Upper lobe of left lung (tissue), 6 donors: Measurements from ENCODE around the gene HMGB3. TPM values are rescaled to one million over a fixed set of nuclear protein-coding genes. Genes with fewer than 3 reads are reported as not detected.
"Not testable (repeated sequence)": the region's sequence is repeated elsewhere in the genome, so short reads cannot be mapped to it uniquely, and the experiment has no call there.

Source experiments
- ATAC-seq, 2 donors: fragments of 200-7000 bp; cut with Tn5 transposase; one replicate each; pipeline ENCODE4 v1.9.1; 2022; ENCODE audit warnings: mild to moderate bottlenecking in 2 of 2, moderate library complexity in 2 of 2; ENCODE audit not compliant: low FRiP score in 2 of 2
- DNase-seq, 2 donors: peaks; one replicate each; pipeline ENCODE4 v3.0.0-alpha.2; 2019 to 2020
- H3K27ac ChIP-seq, 4 donors: fragments of 200-600 bp; sonication (generic); one replicate each; pipeline ENCODE4 v1.5.1; 2016 to 2019
- H3K27me3 ChIP-seq, 4 donors: fragments of 200-600 bp; sonication (generic); one replicate each; pipeline ENCODE4 v1.5.1; 2017 to 2019
- H3K36me3 ChIP-seq, 4 donors: fragments of 200-600 bp; sonication (generic); one replicate each; pipeline ENCODE4 v1.5.1; 2016 to 2019
- H3K4me1 ChIP-seq, 4 donors: fragments of 200-600 bp; sonication (generic); one replicate each; pipeline ENCODE4 v1.5.1; 2018 to 2019
- H3K4me3 ChIP-seq, 4 donors: fragments of 200-600 bp; sonication (generic); one replicate each; pipeline ENCODE4 v1.5.1; 2017 to 2019; ENCODE audit warnings: mild to moderate bottlenecking in 2 of 4, moderate library complexity in 1 of 4
- H3K9me3 ChIP-seq, 4 donors: fragments of 200-600 bp; sonication (generic); one replicate each; pipeline ENCODE4 v1.5.1; 2018 to 2019
- CTCF ChIP-seq, 6 experiments: fragments of 450-650 bp in 4 of 6; fragments of 200-600 bp in 2 of 6; sonication (generic) in 2 of 6; IDR thresholded peaks; one replicate each; pipeline ENCODE4 v1.5.1; 2016 to 2019; ENCODE audit warnings: antibody characterized with exemption in 6 of 6
- EP300 ChIP-seq, 4 donors: sonication (generic); formaldehyde crosslinking; IDR thresholded peaks; one replicate each; pipeline ENCODE4 v1.5.1; 2017; ENCODE audit warnings: antibody characterized with exemption in 4 of 4, control low read depth in 2 of 4
- POLR2A ChIP-seq, 4 donors: fragments of 450-650 bp; IDR thresholded peaks; one replicate each; pipeline ENCODE4 v1.5.1; 2016 to 2017; ENCODE audit warnings: antibody characterized with exemption in 4 of 4, mild to moderate bottlenecking in 2 of 4
- POLR2AphosphoS5 ChIP-seq, 2 donors: sonication (generic); formaldehyde crosslinking; IDR thresholded peaks; one replicate each; pipeline ENCODE4 v1.5.1; 2017; ENCODE audit warnings: antibody characterized with exemption in 2 of 2
- WGBS, 2 donors: methylation state at CpG; one replicate each; pipeline ENCODE4 v1.1.5; 2017 to 2018; 5-methylcytosine and 5-hydroxymethylcytosine counted together
- total RNA-seq, 6 donors: library from RNA; depleted of rRNA in 4 of 6; stranded (reverse); fragments of >200 nt in 4 of 6; gene quantifications; one replicate each; pipeline versions ENCODE4 v1.1.0 to v1.2.1, GENCODE V29; 2016 to 2021
- donor health status: DM: no; HTN: no; CAD: no; lungs with moderate emphysema.
- donor health status: DM: no; HTN: yes; CAD: no; lungs with severe emphysema.

Gene HMGB3
- total RNA-seq, 6 donors from 2014 or later = 8.1 to 21.5 (median 18.5) TPM

- DNase-seq (no peak), ATAC-seq (peak in 1 of 2 donors; percentile 31)
- WGBS, 2 donors = 31 to 62% methylated on average over 16 to 20 of the region's 20 CpGs
- no peak for TF ChIP-seq POLR2AphosphoS5 (IDR thresholded peaks at IDR 0.05)
- no peak for TF ChIP-seq POLR2A (IDR thresholded peaks at IDR 0.05)
- TF ChIP-seq EP300 (IDR thresholded peaks at IDR 0.05) = no peak
- TF ChIP-seq CTCF (IDR thresholded peaks at IDR 0.05) = no peak
- peak overlapping the region in 3 of 4 donors; percentile 58 to 67 (median 60) for H3K4me3 ChIP-seq
- no peaks in the 10 kb centered on the region for H3K36me3 ChIP-seq
- no peaks in the 10 kb centered on the region for H3K9me3 ChIP-seq
- peaks cover 0 to 7% (median 0%) of the 10 kb centered on the region in 4 donors for H3K4me1 ChIP-seq
- H3K27me3 ChIP-seq = no peaks in the 10 kb centered on the region
- no peak overlapping the region for H3K27ac ChIP-seq
Observed at GRCh38 chrX:150982235-150982787, 824 bp upstream of the HMGB3 start.

GRCh38 chrX:150983521-150984168 lies 510 bp downstream of the HMGB3 start:
- no peak for TF ChIP-seq POLR2A (IDR thresholded peaks at IDR 0.05)
- no peak for TF ChIP-seq EP300 (IDR thresholded peaks at IDR 0.05)
- peak in 1 of 6 experiments; percentile 4 for TF ChIP-seq CTCF (IDR thresholded peaks at IDR 0.05)
- Histone ChIP-seq H3K9me3 (no peaks in the 10 kb centered on the region), H3K27me3 (no peaks in the 10 kb centered on the region), H3K4me1 (peaks cover 0 to 7% (median 0%) of the 10 kb centered on the region in 4 donors), H3K36me3 (no peaks in the 10 kb centered on the region), H3K4me3 (peak overlapping the region in 3 of 4 donors; percentile 58 to 67 (median 60)), H3K27ac (peak overlapping the region in 3 of 4 donors; percentile 46 to 73 (median 62))
- 33% methylated on average over 32 of the region's 96 CpGs; no CpG with 5 or more reads in 1 of the 2 donors for WGBS, 2 donors
- DNase-seq = peak in 1 of 2 donors; percentile 77
- ATAC-seq = no peak

- TF ChIP-seq POLR2AphosphoS5 (IDR thresholded peaks at IDR 0.05) = no peak
- no peak for TF ChIP-seq CTCF (IDR thresholded peaks at IDR 0.05)
- H3K36me3 ChIP-seq = no peaks in the 10 kb centered on the region
- DNase-seq (peak in 1 of 2 donors; percentile 86), ATAC-seq (no peak)
- H3K4me1 ChIP-seq = peaks cover 0 to 7% (median 0%) of the 10 kb centered on the region in 4 donors
- H3K27me3 ChIP-seq = no peaks in the 10 kb centered on the region
- H3K27ac ChIP-seq = no peak overlapping the region
- H3K4me3 ChIP-seq = peak overlapping the region; percentile 40 to 61 (median 59)
- WGBS, 2 donors = 53% methylated on average over 75 of the region's 93 CpGs; no CpG with 5 or more reads in 1 of the 2 donors
- H3K9me3 ChIP-seq = no peaks in the 10 kb centered on the region
Observed at GRCh38 chrX:150984169-150984824, 1.2 kb downstream of the HMGB3 start.

DNA sequence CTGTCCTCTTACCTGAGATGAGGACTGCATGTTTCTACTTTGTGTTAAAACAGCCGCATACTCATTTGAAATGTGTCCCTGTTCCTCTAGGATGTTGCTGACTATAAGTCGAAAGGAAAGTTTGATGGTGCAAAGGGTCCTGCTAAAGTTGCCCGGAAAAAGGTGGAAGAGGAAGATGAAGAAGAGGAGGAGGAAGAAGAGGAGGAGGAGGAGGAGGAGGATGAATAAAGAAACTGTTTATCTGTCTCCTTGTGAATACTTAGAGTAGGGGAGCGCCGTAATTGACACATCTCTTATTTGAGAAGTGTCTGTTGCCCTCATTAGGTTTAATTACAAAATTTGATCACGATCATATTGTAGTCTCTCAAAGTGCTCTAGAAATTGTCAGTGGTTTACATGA lies 4.6 kb downstream of the HMGB3 start:
- H3K36me3 ChIP-seq, H3K4me3 ChIP-seq, ATAC-seq, H3K4me1 ChIP-seq, DNase-seq, H3K27me3 ChIP-seq, H3K27ac ChIP-seq, H3K9me3 ChIP-seq: not testable (repeated sequence)
- WGBS, 2 donors = 95 to 98% methylated on average over 6 of the region's 6 CpGs

- no peak for TF ChIP-seq EP300 (IDR thresholded peaks at IDR 0.05)
- no peak for TF ChIP-seq POLR2AphosphoS5 (IDR thresholded peaks at IDR 0.05)
- TF ChIP-seq CTCF (IDR thresholded peaks at IDR 0.05) = no peak
- no peak for TF ChIP-seq POLR2A (IDR thresholded peaks at IDR 0.05)
- Histone ChIP-seq H3K4me1 (no peaks in the 10 kb centered on the region), H3K4me3 (no peak overlapping the region), H3K27ac (no peak overlapping the region), H3K9me3 (no peaks in the 10 kb centered on the region), H3K36me3 (no peaks in the 10 kb centered on the region), H3K27me3 (no peaks in the 10 kb centered on the region)
- DNase-seq (no peak), ATAC-seq (no peak)
- WGBS, 2 donors = 81 to 92% methylated on average over 2 of the region's 2 CpGs
Observed at GRCh38 chrX:150989420-150989819, 6.3 kb downstream of the HMGB3 start.
